ENCODE measurements around the gene HSD17B2.
"Not testable (repeated sequence)": the region's sequence is repeated elsewhere in the genome, so short reads cannot be mapped to it uniquely, and the experiment has no call there.

HSD17B2 gene

GRCh38 chr16:82083710-82084353, 48.8 kb downstream of the HSD17B2 start:
- DNase-seq = no peak

- DNase-seq = no peak
Observed at GRCh38 chr16:82085011-82085779, 50.1 kb downstream of the HSD17B2 start.

GRCh38 chr16:82088483-82088882, 53.4 kb downstream of the HSD17B2 start:
- DNase-seq = no peak

- no peak for DNase-seq
Observed at GRCh38 chr16:82091241-82091640, 56.2 kb downstream of the HSD17B2 start.

- DNase-seq = no peak
Observed at GRCh38 chr16:82092711-82093110, 57.7 kb downstream of the HSD17B2 start.

GRCh38 chr16:82093666-82094300, 58.7 kb downstream of the HSD17B2 start:
- no peak for DNase-seq

- DNase-seq = no peak
Observed at GRCh38 chr16:82094942-82095540, 60.0 kb downstream of the HSD17B2 start.

GRCh38 chr16:82096641-82097040, 61.6 kb downstream of the HSD17B2 start:
- no peak for DNase-seq

GRCh38 chr16:82105107-82105506, 70.1 kb downstream of the HSD17B2 start:
- no peak for DNase-seq

GRCh38 chr16:82108100-82108499, 73.0 kb downstream of the HSD17B2 start:
- DNase-seq = no peak

GRCh38 chr16:82108774-82109173, 73.7 kb downstream of the HSD17B2 start:
- no peak for DNase-seq

GRCh38 chr16:82109266-82109665, 74.2 kb downstream of the HSD17B2 start:
- DNase-seq = not testable (repeated sequence)

- DNase-seq = no peak
Observed at GRCh38 chr16:82111944-82112343, 76.9 kb downstream of the HSD17B2 start.

- no peak for DNase-seq
Observed at GRCh38 chr16:82113741-82114140, 78.7 kb downstream of the HSD17B2 start.

- DNase-seq = no peak
Observed at GRCh38 chr16:82116535-82116934, 81.5 kb downstream of the HSD17B2 start.

- DNase-seq = no peak
Observed at GRCh38 chr16:82118749-82119148, 83.7 kb downstream of the HSD17B2 start.

GRCh38 chr16:82119405-82119804, 84.4 kb downstream of the HSD17B2 start:
- DNase-seq = no peak

- no peak for DNase-seq
Observed at GRCh38 chr16:82124651-82125050, 89.6 kb downstream of the HSD17B2 start.

GRCh38 chr16:82129881-82130280, 94.8 kb downstream of the HSD17B2 start:
- no peak for DNase-seq

GRCh38 chr16:82133798-82134197, 98.7 kb downstream of the HSD17B2 start:
- DNase-seq = no peak

GRCh38 chr16:82134846-82135245, 99.8 kb downstream of the HSD17B2 start:
- no peak for DNase-seq

GRCh38 chr16:82135844-82136243, 100.8 kb downstream of the HSD17B2 start:
- DNase-seq = no peak

GRCh38 chr16:82136956-82137821, 102.1 kb downstream of the HSD17B2 start:
- DNase-seq = no peak

All from MV-4-11 (cell line).